ENCODE results near the gene CSTA.

DNA sequence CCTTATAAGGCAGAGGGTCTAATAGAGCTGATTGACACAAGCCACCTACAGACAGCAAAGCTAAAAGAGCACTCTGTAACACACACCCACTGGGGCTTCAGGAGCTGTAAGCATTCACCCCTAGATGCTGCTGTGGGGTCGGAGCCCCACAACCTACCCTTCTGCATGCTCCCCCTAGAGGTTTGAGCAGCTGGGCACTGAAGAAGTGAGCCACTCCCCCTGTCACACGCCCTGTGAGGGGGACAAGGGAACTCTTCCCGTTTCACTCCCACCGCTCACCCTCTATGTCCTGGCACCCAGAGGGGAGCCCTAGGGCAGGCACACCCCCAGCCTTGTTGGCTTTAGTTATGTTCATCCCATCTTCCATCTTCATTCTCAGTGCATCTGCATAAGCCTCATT, 9.4 kb upstream of the CSTA start:
- TF ChIP-seq, protein P1, sequence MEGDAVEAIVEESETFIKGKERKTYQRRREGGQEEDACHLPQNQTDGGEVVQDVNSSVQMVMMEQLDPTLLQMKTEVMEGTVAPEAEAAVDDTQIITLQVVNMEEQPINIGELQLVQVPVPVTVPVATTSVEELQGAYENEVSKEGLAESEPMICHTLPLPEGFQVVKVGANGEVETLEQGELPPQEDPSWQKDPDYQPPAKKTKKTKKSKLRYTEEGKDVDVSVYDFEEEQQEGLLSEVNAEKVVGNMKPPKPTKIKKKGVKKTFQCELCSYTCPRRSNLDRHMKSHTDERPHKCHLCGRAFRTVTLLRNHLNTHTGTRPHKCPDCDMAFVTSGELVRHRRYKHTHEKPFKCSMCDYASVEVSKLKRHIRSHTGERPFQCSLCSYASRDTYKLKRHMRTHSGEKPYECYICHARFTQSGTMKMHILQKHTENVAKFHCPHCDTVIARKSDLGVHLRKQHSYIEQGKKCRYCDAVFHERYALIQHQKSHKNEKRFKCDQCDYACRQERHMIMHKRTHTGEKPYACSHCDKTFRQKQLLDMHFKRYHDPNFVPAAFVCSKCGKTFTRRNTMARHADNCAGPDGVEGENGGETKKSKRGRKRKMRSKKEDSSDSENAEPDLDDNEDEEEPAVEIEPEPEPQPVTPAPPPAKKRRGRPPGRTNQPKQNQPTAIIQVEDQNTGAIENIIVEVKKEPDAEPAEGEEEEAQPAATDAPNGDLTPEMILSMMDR (IDR thresholded peaks at IDR 0.05) = no peak
- no peak for TF ChIP-seq POLR2A (IDR thresholded peaks at IDR 0.05)

Measured in body of pancreas (tissue), 4 donors.